ENCODE results near the gene CPED1. TPM values are rescaled to one million over a fixed set of nuclear protein-coding genes. Genes with fewer than 3 reads are reported as not detected.

Gene CPED1
- total and polyA plus RNA-seq, 2 experiments from 2014 or later, result 0.17 to 0.47 TPM

DNA sequence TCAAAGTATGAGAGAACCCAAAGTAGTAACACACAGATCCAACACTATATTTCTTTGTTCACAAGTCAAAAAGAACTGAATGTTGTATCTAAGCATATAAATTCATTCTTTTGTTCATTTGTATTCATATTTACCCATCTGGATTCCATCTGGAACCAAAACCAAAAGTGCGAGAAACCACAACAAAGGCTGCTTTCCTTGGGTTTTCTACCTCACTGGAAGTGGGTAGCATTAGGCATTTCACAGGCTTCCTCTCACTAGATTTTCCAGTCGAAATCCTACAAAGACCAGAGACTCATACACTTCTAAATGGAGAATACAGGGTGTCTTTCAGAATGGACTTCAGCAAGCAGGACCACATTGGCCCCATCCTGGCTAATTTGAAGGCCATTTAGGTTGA, 230.5 kb downstream of the CPED1 start:
- no peak overlapping the region for H3K4me3 ChIP-seq
- no peaks in the 10 kb centered on the region for H3K9me2 ChIP-seq (ENCODE audit: insufficient read depth)
- Mint-ChIP-seq H3K27ac (no peak overlapping the region), H3K4me1 (no peaks in the 10 kb centered on the region), H3K36me3 (ENCODE audit: low read depth) (no peaks in the 10 kb centered on the region), H3K9me3 (peaks cover 12% of the 10 kb centered on the region; the same call in 2 of the 3 replicates), H3K27me3 (ENCODE audit: insufficient read depth, low read depth, poor library complexity) (no peaks in the 10 kb centered on the region), H3K4me3 (no peak overlapping the region)
- H4K20me1 ChIP-seq (replicated peaks; ENCODE audit: insufficient read depth), result no peaks in the 10 kb centered on the region
- no peaks in the 10 kb centered on the region for H3K79me2 ChIP-seq (replicated peaks; ENCODE audit: insufficient read depth)
- DNase-seq (ENCODE audit: low spot score) (no peak), ATAC-seq (no peak)
- TF ChIP-seq, protein P1, sequence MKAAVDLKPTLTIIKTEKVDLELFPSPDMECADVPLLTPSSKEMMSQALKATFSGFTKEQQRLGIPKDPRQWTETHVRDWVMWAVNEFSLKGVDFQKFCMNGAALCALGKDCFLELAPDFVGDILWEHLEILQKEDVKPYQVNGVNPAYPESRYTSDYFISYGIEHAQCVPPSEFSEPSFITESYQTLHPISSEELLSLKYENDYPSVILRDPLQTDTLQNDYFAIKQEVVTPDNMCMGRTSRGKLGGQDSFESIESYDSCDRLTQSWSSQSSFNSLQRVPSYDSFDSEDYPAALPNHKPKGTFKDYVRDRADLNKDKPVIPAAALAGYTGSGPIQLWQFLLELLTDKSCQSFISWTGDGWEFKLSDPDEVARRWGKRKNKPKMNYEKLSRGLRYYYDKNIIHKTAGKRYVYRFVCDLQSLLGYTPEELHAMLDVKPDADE (IDR thresholded peaks at IDR 0.05), result no peak
- TF ChIP-seq, protein P2, sequence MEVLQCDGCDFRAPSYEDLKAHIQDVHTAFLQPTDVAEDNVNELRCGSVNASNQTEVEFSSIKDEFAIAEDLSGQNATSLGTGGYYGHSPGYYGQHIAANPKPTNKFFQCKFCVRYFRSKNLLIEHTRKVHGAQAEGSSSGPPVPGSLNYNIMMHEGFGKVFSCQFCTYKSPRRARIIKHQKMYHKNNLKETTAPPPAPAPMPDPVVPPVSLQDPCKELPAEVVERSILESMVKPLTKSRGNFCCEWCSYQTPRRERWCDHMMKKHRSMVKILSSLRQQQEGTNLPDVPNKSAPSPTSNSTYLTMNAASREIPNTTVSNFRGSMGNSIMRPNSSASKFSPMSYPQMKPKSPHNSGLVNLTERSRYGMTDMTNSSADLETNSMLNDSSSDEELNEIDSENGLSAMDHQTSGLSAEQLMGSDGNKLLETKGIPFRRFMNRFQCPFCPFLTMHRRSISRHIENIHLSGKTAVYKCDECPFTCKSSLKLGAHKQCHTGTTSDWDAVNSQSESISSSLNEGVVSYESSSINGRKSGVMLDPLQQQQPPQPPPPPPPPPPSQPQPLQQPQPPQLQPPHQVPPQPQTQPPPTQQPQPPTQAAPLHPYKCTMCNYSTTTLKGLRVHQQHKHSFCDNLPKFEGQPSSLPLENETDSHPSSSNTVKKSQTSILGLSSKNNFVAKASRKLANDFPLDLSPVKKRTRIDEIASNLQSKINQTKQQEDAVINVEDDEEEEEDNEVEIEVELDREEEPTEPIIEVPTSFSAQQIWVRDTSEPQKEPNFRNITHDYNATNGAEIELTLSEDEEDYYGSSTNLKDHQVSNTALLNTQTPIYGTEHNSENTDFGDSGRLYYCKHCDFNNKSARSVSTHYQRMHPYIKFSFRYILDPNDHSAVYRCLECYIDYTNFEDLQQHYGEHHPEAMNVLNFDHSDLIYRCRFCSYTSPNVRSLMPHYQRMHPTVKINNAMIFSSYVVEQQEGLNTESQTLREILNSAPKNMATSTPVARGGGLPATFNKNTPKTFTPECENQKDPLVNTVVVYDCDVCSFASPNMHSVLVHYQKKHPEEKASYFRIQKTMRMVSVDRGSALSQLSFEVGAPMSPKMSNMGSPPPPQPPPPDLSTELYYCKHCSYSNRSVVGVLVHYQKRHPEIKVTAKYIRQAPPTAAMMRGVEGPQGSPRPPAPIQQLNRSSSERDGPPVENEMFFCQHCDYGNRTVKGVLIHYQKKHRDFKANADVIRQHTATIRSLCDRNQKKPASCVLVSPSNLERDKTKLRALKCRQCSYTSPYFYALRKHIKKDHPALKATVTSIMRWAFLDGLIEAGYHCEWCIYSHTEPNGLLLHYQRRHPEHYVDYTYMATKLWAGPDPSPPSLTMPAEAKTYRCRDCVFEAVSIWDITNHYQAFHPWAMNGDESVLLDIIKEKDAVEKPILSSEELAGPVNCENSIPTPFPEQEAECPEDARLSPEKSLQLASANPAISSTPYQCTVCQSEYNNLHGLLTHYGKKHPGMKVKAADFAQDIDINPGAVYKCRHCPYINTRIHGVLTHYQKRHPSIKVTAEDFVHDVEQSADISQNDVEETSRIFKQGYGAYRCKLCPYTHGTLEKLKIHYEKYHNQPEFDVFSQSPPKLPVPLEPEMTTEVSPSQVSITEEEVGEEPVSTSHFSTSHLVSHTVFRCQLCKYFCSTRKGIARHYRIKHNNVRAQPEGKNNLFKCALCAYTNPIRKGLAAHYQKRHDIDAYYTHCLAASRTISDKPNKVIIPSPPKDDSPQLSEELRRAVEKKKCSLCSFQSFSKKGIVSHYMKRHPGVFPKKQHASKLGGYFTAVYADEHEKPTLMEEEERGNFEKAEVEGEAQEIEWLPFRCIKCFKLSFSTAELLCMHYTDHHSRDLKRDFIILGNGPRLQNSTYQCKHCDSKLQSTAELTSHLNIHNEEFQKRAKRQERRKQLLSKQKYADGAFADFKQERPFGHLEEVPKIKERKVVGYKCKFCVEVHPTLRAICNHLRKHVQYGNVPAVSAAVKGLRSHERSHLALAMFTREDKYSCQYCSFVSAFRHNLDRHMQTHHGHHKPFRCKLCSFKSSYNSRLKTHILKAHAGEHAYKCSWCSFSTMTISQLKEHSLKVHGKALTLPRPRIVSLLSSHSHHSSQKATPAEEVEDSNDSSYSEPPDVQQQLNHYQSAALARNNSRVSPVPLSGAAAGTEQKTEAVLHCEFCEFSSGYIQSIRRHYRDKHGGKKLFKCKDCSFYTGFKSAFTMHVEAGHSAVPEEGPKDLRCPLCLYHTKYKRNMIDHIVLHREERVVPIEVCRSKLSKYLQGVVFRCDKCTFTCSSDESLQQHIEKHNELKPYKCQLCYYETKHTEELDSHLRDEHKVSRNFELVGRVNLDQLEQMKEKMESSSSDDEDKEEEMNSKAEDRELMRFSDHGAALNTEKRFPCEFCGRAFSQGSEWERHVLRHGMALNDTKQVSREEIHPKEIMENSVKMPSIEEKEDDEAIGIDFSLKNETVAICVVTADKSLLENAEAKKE (CRISPR knock-in tag; IDR thresholded peaks at IDR 0.05), result no peak
- TF ChIP-seq POLR2AphosphoS5 (IDR thresholded peaks at IDR 0.05; ENCODE audit: low read depth) (no peak), ZNF114 (CRISPR knock-in tag; IDR thresholded peaks at IDR 0.05) (no peak), CREB1 (CRISPR knock-in tag; IDR thresholded peaks at IDR 0.05; ENCODE audit: low read depth) (no peak), EZH2phosphoT487 (IDR thresholded peaks at IDR 0.05; ENCODE audit: unreplicated experiment) (no peak), STAT1 (IDR thresholded peaks at IDR 0.05; ENCODE audit: unreplicated experiment) (no peak), NANOG (IDR thresholded peaks at IDR 0.05; ENCODE audit: borderline replicate concordance) (no peak), EZH2 (IDR thresholded peaks at IDR 0.05; ENCODE audit: low read depth, unreplicated experiment) (no peak), JUNB (IDR thresholded peaks at IDR 0.05; ENCODE audit: unreplicated experiment) (no peak), ZNF331 (CRISPR knock-in tag; IDR thresholded peaks at IDR 0.05; ENCODE audit: low read depth) (no peak)
- TF ChIP-seq, protein P3, sequence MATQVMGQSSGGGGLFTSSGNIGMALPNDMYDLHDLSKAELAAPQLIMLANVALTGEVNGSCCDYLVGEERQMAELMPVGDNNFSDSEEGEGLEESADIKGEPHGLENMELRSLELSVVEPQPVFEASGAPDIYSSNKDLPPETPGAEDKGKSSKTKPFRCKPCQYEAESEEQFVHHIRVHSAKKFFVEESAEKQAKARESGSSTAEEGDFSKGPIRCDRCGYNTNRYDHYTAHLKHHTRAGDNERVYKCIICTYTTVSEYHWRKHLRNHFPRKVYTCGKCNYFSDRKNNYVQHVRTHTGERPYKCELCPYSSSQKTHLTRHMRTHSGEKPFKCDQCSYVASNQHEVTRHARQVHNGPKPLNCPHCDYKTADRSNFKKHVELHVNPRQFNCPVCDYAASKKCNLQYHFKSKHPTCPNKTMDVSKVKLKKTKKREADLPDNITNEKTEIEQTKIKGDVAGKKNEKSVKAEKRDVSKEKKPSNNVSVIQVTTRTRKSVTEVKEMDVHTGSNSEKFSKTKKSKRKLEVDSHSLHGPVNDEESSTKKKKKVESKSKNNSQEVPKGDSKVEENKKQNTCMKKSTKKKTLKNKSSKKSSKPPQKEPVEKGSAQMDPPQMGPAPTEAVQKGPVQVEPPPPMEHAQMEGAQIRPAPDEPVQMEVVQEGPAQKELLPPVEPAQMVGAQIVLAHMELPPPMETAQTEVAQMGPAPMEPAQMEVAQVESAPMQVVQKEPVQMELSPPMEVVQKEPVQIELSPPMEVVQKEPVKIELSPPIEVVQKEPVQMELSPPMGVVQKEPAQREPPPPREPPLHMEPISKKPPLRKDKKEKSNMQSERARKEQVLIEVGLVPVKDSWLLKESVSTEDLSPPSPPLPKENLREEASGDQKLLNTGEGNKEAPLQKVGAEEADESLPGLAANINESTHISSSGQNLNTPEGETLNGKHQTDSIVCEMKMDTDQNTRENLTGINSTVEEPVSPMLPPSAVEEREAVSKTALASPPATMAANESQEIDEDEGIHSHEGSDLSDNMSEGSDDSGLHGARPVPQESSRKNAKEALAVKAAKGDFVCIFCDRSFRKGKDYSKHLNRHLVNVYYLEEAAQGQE (IDR thresholded peaks at IDR 0.05; ENCODE audit: unreplicated experiment), result no peak
- TF ChIP-seq, protein P4, sequence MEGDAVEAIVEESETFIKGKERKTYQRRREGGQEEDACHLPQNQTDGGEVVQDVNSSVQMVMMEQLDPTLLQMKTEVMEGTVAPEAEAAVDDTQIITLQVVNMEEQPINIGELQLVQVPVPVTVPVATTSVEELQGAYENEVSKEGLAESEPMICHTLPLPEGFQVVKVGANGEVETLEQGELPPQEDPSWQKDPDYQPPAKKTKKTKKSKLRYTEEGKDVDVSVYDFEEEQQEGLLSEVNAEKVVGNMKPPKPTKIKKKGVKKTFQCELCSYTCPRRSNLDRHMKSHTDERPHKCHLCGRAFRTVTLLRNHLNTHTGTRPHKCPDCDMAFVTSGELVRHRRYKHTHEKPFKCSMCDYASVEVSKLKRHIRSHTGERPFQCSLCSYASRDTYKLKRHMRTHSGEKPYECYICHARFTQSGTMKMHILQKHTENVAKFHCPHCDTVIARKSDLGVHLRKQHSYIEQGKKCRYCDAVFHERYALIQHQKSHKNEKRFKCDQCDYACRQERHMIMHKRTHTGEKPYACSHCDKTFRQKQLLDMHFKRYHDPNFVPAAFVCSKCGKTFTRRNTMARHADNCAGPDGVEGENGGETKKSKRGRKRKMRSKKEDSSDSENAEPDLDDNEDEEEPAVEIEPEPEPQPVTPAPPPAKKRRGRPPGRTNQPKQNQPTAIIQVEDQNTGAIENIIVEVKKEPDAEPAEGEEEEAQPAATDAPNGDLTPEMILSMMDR (conservative IDR thresholded peaks at IDR 0.05; ENCODE audit: low read depth in 2 of 2), result no peak
- H3F3A ChIP-seq (replicated peaks; ENCODE audit: low read depth), result no peaks in the 10 kb centered on the region
- H3K4me1 ChIP-seq (ENCODE audit: insufficient read depth), result no peaks in the 10 kb centered on the region
- no peaks in the 10 kb centered on the region for H3K27me3 ChIP-seq (ENCODE audit: insufficient read depth)
- H3K4me2 ChIP-seq, result no peak overlapping the region
- peak overlapping the region; percentile 34; the same call in 1 of the 2 replicates for H2AFZ ChIP-seq
- no peak overlapping the region for H3K27ac ChIP-seq (ENCODE audit: low read depth)
- H3K36me3 ChIP-seq (ENCODE audit: insufficient read depth), result no peaks in the 10 kb centered on the region

Measured in GM23338 (cell line).